NCI-H524 (cell line): ENCODE data around the gene KMT2E.

ENCODE experiments used
- DNase-seq, 2 experiments: peaks; one replicate each; lab custom pipeline; 2025; lab: John Stamatoyannopoulos, UW

KMT2E gene

DNA sequence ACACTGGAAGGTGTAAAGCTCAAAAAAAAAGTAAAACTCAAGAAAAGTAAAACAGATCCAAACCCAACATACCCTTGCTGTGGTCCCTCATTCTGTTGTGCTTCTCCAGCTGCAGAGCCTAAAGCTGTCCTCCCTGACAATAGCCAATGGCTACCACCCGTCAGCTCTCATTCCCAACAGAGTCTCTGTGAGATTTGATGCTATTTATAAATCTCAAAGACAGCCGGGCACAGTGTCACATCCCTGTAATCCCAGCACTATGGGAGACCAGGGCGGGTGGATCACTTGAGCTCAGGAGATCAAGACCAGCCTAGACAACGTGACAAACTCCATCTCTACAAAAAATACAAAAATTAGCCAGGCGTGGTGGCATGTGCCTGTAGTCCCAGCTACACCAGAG is 116.0 kb downstream of the KMT2E start:
- no peak for DNase-seq

DNA sequence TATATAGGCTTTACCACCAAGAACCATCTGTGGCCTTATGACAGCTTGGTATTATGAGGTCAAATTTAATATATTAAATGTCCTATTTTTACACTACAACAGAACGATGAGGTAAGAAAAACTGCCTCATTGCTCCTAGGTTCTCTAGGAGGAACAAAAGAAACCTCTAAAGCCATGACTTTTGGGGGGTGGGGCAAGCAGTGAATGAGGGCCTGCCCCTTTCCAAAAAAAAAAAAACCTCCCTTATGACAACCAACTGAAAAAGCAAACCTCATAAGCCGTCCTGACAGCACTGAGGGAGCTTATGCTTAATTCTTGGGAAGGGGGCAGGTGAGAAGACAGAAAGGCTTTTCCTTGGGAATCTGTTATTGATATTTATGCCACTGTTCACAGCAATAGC is 116.6 kb downstream of the KMT2E start:
- no peak for DNase-seq

DNA sequence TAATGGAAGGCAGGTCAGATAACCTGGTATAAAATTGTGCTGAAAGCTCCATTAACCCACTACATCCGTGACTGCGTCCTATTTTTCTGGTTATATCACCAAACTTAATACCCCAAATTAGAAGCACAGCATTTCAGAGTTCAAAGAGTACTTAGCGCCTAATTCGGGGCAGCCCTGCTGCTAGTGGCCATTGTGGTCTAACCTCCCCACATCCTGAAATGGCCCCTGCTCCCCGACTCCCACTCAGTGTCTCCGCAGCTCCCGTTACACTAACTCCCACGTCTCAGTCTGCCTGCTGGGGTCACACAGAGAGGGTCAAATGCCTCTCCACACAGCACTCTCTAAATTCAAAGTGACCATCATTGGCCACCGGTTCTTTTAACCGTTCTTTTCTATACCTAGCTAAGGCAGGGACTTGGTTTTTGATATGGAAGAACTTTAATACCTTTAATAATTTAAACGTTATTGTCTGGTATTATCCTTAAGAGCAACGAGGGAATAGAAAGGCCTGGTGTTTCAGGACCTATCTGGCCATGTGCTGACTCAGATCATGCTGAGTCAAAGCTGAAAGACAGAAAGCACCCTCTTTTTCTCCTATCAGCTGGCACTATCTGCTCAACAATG is 117.1 kb downstream of the KMT2E start:
- DNase-seq: no peak

DNA sequence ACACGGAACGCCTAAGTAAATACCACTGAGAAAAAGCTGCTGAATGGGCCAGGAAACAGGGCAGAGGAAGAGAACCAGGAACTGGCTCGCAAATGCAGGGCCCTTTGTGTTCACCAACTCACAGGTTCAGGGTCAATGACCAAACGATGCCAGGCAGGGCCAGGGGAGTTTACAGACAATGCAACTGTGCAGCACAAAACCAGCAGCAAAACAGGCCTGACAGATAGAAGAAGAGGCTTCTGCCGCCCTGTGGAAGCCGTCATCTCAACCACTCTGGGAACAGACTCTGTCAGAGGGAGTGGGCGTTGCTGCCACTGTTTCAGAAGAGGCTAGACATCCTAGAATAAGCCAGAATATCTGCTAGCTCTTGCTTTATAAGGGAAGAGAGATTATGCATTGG is 117.9 kb downstream of the KMT2E start:
- no peak for DNase-seq

DNA sequence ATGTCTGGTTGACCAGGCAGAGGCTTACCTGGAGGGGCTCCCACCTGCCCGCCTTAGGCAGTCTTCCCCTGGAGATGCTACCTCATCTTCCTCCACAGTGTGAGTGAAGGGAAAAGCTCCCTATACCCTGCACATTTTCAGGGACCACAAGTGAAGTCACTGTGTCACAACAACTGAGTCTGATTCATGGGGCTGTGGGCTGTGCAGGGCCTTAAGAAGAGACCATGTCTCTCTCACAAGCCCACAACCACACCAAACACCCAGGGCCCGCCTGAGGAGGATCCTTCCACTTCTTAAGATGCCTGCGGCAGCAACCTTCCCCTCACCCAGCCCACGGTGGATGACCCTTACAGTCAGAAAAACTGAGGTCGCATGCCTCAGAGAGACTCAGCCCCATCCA is 118.3 kb downstream of the KMT2E start:
- DNase-seq: no peak

DNA sequence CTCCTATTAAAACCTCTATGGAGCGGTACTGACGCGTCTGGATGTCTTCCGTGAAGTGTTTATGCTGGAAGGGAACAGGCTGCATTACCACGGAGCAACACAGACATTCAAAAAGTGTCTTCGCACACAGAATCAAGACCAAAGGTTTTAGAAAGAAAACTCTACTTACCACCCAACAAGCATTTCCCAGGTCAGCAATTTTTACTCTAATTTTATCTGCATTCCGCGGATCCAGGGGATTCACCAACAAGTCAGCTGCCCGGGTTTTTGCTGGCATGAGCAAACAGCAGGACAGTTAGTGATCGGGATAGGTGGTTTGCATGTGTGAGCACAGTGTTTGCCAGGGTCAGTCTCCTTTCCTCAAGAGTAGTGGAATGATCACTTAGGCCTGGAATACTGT is 118.8 kb downstream of the KMT2E start:
- DNase-seq: no peak

DNA sequence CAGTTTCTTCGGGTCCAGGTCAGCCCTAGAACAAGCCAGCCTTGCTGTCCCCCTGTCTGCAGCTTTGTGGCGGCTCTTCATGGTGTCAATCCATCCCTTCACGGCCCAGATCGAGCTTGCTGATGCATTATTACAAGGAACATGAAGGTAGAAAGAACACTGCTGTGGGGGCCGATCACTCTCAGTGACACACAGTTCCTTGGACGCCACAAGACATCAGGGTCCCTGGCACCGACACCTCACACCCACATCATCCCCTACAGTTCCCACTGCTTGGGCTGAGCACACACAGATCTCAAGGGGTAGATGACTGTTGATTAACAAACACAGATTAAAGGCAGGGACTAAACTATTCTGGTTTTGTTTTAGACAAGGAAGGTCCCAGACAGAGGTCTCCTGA is 119.4 kb downstream of the KMT2E start:
- DNase-seq: no peak

DNA sequence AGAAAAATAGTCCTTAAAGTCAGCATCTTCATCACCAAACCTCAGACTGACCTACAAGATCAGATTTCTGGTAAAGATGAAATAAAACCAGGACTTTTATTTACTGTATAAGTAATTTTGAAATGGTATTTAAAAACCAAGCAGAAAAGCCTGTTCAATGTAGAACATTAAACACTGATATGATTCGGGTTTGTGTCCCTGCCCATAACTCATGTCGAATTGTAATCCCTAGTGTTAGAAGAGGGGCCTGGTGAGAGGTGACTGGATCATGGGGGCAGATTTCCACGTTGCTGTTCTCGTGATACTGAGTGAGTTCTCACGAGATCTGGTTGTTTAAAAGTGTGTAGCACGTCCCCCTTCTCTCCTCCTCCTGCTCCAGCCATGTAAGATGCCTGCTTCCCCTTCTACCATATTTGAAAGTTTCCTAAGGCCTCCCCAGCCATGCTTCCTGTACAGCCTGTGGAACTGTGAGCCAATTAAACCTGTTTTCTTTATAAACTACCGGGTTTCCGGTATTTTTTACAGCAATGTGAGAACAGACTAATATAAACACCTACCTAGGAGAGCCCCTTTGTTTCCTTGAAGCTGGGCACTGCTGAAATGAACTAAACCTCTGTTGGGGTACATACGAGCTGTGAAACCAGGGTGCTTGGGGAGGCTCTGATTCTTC is 120.1 kb downstream of the KMT2E start:
- no peak for DNase-seq

DNA sequence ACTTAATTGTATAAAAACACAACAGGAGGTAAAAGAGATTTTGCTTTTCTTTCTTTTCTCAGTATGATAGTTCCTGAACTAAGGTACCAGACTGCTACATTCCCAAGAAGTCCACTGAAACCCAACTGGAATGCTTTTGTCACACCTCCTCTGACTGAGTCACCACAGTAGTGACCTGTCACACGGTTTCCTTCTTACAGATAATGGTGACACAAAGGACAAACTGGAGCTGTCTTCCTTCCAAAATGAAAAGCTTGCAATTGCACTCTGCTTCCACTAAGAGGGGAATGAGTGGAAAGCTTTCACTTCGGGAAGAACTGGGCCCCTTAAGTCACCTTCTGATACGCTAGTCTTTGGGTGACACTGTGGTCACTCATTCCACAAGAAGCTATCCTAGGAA is 122.2 kb downstream of the KMT2E start:
- no peak for DNase-seq

DNA sequence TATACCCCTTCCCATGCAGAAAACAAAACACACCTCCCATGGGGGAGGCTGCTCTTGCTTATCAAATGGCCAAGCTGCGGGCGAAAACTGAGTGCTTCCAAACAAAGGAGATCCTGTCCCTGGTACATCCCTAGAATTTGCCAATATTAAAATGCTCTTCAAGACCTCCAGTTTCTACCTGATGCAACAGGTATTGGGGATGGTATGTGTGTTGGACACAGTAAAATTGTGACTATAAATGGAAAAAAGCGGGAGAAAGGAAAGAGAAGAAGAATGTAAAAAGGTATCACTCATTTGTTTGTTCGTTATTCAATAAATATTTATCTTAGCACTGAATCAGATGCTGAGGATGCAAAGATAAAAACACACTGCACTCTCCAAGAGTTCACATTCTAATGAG is 123.9 kb downstream of the KMT2E start:
- no peak for DNase-seq

DNA sequence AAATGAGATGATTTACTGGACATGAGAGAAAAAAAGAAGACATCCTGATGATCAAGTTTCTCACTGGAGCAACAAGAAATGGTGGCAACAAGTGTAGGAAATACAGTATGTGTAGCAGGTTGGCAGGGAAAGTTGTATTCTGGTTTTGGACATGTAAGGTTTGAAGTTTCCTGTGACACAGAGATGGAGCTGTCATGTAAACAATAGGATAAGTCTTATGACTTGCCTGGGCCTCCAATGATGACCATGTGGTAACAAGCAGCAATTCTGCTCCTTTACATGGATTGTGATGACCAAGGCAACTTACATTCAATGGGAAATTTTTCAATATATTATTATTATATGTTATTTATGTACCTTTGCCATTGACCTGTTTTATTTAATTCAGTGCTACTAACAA is 125.4 kb downstream of the KMT2E start:
- no peak for DNase-seq

DNA sequence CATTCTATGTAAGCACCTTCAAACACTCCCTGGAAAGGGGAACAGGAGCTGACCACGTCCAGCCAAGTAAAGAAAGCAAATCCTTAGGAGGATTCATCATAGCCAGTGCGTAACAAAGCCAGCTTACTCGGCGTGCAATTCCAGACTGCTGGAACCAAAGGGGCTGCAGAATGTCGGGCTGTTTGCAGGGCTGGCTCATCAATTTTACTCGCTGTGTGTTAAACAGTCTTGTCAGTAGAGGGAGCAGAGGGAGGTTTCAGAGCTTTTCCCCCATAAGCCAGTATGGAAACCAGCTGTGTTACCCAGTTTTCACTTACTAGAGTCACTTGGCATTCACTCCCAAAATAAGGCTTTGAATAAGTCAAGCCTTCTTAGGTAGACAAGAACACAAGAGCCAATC is 127.1 kb downstream of the KMT2E start:
- DNase-seq: peak in 1 of 2 experiments; percentile 31

DNA sequence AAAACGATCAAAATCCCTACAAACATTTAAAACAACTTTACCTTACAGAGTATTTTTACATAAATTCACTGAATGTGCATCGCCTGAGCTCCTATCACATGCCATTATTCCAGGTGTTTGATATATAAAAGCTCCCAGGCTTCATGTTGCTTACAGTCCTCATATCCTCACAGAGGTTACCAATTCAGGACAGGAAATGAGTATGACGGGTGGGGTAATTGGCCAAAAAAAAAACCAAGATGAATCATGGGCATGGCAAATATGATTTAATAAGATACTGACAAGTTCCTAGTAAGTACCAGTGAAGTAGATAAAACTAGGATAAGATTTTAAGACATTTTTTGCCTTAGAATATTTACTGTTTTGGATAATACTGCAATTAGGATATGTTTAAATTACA is 135.8 kb downstream of the KMT2E start:
- DNase-seq: no peak

DNA sequence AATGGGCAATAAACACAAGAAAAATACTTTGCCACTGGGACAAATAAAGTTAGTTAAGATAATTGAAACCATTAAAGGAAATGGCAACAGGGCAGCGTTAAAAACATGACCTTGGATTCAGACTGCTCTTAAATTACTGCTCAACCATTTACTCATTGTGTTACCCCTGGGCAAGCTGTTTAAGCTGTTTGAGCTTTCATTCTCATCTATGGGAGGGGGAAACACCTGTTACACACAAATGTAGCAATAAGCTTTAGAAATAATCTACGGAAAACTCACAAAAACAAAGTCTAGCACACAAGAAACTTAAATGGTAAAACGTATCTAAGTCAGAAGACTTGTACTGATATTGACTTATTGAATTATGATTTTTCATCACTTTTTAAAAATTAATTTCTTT is 137.1 kb downstream of the KMT2E start:
- DNase-seq: no peak

DNA sequence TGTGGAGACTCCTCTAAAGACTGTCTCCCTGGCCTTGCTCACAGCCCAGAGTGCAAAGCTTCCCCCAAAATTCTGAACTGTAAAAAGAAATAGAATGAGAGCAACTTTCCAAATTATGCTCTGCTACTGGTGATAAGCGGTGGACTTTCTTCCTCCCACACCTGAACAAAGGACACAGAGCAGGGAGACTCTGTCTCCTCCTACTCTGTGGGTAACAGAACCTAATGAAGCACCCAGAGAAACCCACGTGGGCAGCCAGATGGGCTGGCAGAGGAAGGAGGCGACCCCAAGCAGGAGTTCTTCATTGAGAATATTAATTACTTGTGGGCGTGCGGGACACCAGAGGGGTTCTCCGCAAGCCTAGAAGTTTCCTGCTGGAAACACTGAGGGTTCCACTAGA is 139.5 kb downstream of the KMT2E start:
- no peak for DNase-seq

DNA sequence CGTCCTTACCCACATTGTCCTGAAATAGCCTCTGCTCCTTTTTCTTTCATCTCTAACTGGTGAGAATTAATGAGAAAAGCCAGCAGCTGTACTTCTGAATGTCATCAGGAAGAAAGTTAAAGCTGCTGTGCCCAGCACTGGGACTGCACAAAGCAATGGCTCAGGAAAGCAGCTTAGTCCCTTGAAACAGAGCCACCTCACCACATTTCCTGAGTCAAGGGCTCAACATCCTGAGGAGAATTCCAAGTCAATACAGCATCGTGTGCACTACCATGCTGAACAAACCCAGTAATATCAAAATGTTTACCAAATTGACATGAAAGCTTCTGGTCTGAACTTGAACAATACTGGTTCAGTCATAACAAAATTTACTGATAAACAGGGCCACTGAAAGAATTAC is 140.1 kb downstream of the KMT2E start:
- DNase-seq: no peak

DNA sequence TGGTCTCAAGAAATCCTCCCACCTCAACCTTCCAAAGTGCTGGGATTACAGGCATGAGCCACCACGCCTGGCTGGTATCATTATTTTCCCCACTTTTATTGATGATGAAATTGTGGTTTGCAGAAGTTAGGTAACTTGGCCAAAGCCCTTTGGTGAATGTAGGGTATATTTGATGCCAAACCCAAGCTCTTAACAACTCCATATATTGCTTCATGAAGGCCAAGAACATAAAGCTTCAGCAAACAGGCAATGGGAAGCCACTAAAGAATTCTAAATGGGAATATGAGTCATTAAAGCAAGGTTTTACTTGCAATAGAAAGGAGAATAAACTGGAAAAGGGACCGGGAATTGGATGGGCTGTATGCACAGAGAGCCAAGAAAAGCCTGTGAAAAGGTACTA is 142.7 kb downstream of the KMT2E start:
- no peak for DNase-seq

DNA sequence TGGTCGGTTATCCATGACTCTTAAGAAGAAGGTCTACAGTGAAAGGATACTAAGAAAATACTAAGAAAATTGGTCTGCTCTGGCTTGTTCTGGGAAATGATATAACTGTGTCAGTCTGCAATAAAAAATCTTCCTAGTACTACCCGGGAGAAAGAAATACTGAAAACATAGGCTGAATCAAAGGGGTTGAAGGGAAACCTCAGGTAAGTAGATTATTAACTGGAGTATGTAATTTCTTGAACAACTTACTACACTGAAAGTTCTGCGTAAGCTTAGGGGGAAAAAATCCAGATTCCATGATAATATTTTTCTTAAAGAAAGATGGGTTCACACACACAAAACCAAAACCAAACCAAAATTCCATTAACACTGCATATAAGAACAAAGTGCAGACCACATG is 143.3 kb downstream of the KMT2E start:
- no peak for DNase-seq

DNA sequence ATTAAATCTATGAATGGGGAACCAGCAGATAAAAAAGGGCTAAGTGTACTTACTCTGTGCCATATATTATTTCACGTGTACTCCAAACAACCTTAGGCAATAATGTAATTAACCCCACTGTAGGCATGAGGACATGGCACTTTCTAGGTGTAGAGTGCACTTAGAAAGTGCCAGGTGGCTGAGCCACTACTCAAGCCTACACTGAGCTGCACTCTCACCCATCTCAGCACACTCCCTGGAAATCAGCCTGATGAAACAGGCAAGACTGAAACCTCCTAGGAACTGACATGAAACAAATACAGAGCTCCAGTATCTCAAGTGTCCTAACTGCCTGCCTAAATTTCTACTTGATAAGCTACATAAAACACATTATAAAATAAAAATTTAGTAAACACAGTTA is 147.4 kb downstream of the KMT2E start:
- peak in 1 of 2 experiments; percentile 21 for DNase-seq
